Measurements from ENCODE around the gene TRIM71.

GRCh38 chr3:32897001-32897601, 79.3 kb downstream of the TRIM71 start:
- TF ChIP-seq POLR2A (IDR thresholded peaks at IDR 0.05; ENCODE audit: low read length) (no peak), GATA1 (IDR thresholded peaks at IDR 0.05; ENCODE audit: low read depth, low read length) (no peak)
